ENCODE data around the gene YTHDF1.

The YTHDF1 gene

GRCh38 chr20:63186084-63186483 is 29.8 kb downstream of the YTHDF1 start:
- peaks cover 4% of the 10 kb centered on the region for H3K4me1 ChIP-seq (ENCODE audit: control insufficient read depth, insufficient read depth, low read depth, low read length)
- no peak overlapping the region for H3K9ac ChIP-seq (ENCODE audit: low read length)
- 90% methylated on average over 8 of the region's 8 CpGs for WGBS
- no peak overlapping the region for H4K8ac ChIP-seq (ENCODE audit: low read length)
- H3K36me3 ChIP-seq (ENCODE audit: control insufficient read depth in 1 of 2, insufficient read depth in 2 of 2, low read depth in 1 of 2, low read length in 2 of 2): no peaks in the 10 kb centered on the region
- no peak overlapping the region for H3K18ac ChIP-seq (ENCODE audit: low read depth in 1 of 2, low read length in 2 of 2)
- no peak overlapping the region for H3K4me2 ChIP-seq (ENCODE audit: low read length, poor library complexity, severe bottlenecking)
- H3K79me1 ChIP-seq (replicated peaks; ENCODE audit: low read length, poor library complexity, severe bottlenecking): no peaks in the 10 kb centered on the region
- H3K4me3 ChIP-seq (ENCODE audit: insufficient read depth in 1 of 2, low read depth in 1 of 2, low read length in 2 of 2): no peak overlapping the region
- H2BK120ac ChIP-seq (ENCODE audit: low read depth, low read length): no peak overlapping the region
- H3K14ac ChIP-seq (ENCODE audit: low read length in 2 of 2): peak overlapping the region in 1 of 2 experiments; percentile 55
- H3K4ac ChIP-seq (ENCODE audit: low read depth in 1 of 2, low read length in 2 of 2): no peak overlapping the region
- no peaks in the 10 kb centered on the region for H3K9me3 ChIP-seq (ENCODE audit: control insufficient read depth, low read length)
- no peak overlapping the region for H2BK5ac ChIP-seq (ENCODE audit: low read depth, low read length, poor library complexity, severe bottlenecking)
- no peak overlapping the region for H4K91ac ChIP-seq (ENCODE audit: low read length)
- H2BK15ac ChIP-seq (ENCODE audit: low read depth, poor library complexity, severe bottlenecking): no peak overlapping the region
- DNase-seq: no peak
- no peak overlapping the region for H2BK12ac ChIP-seq (ENCODE audit: low read length in 2 of 2)
- H2AFZ ChIP-seq (ENCODE audit: low read depth, low read length): no peak overlapping the region
- no peak overlapping the region for H3K27ac ChIP-seq (ENCODE audit: low read length, poor library complexity, severe bottlenecking)
- H3K27me3 ChIP-seq (ENCODE audit: control insufficient read depth in 1 of 2, insufficient read depth in 1 of 2, low read length in 2 of 2): peaks cover 21 to 48% of the 10 kb centered on the region in 2 experiments
- H2AK5ac ChIP-seq (ENCODE audit: low read length, severe bottlenecking): no peak overlapping the region
- H3K23ac ChIP-seq (ENCODE audit: low read length in 2 of 2): no peak overlapping the region

GRCh38 chr20:63185215-63185796 is 30.6 kb downstream of the YTHDF1 start:
- Histone ChIP-seq H3K4me2 (ENCODE audit: low read length, poor library complexity, severe bottlenecking) (no peak overlapping the region), H3K14ac (ENCODE audit: low read length in 2 of 2) (no peak overlapping the region), H4K91ac (ENCODE audit: low read length) (no peak overlapping the region), H3K27me3 (ENCODE audit: control insufficient read depth in 1 of 2, insufficient read depth in 1 of 2, low read length in 2 of 2) (peaks cover 29 to 56% of the 10 kb centered on the region in 2 experiments), H3K27ac (ENCODE audit: low read length, poor library complexity, severe bottlenecking) (no peak overlapping the region), H3K79me1 (replicated peaks; ENCODE audit: low read length, poor library complexity, severe bottlenecking) (no peaks in the 10 kb centered on the region), H2BK5ac (ENCODE audit: low read depth, low read length, poor library complexity, severe bottlenecking) (no peak overlapping the region), H2BK15ac (ENCODE audit: low read depth, poor library complexity, severe bottlenecking) (no peak overlapping the region), H3K36me3 (ENCODE audit: control insufficient read depth in 1 of 2, insufficient read depth in 2 of 2, low read depth in 1 of 2, low read length in 2 of 2) (no peaks in the 10 kb centered on the region), H3K9me3 (ENCODE audit: control insufficient read depth, low read length) (no peaks in the 10 kb centered on the region), H3K4ac (ENCODE audit: low read depth in 1 of 2, low read length in 2 of 2) (no peak overlapping the region), H3K4me3 (ENCODE audit: insufficient read depth in 1 of 2, low read depth in 1 of 2, low read length in 2 of 2) (no peak overlapping the region), H2BK12ac (ENCODE audit: low read length in 2 of 2) (no peak overlapping the region), H2BK120ac (ENCODE audit: low read depth, low read length) (no peak overlapping the region), H2AFZ (ENCODE audit: low read depth, low read length) (no peak overlapping the region), H4K8ac (ENCODE audit: low read length) (no peak overlapping the region), H3K9ac (ENCODE audit: low read length) (no peak overlapping the region), H3K4me1 (ENCODE audit: control insufficient read depth, insufficient read depth, low read depth, low read length) (peaks cover 4% of the 10 kb centered on the region), H3K23ac (ENCODE audit: low read length in 2 of 2) (no peak overlapping the region), H2AK5ac (ENCODE audit: low read length, severe bottlenecking) (no peak overlapping the region), H3K18ac (ENCODE audit: low read depth in 1 of 2, low read length in 2 of 2) (no peak overlapping the region)
- DNase-seq: no peak
- WGBS: 93% methylated on average over 21 of the region's 21 CpGs

- no peak overlapping the region for H4K8ac ChIP-seq (ENCODE audit: low read length)
- H3K9ac ChIP-seq (ENCODE audit: low read length): no peak overlapping the region
- H2AFZ ChIP-seq (ENCODE audit: low read depth, low read length): no peak overlapping the region
- H2BK5ac ChIP-seq (ENCODE audit: low read depth, low read length, poor library complexity, severe bottlenecking): no peak overlapping the region
- no peaks in the 10 kb centered on the region for H3K9me3 ChIP-seq (ENCODE audit: control insufficient read depth, low read length)
- no peak overlapping the region for H2AK5ac ChIP-seq (ENCODE audit: low read length, severe bottlenecking)
- H2BK120ac ChIP-seq (ENCODE audit: low read depth, low read length): no peak overlapping the region
- peaks cover 42 to 65% of the 10 kb centered on the region in 2 experiments for H3K27me3 ChIP-seq (ENCODE audit: control insufficient read depth in 1 of 2, insufficient read depth in 1 of 2, low read length in 2 of 2)
- no peak overlapping the region for H2BK12ac ChIP-seq (ENCODE audit: low read length in 2 of 2)
- H3K27ac ChIP-seq (ENCODE audit: low read length, poor library complexity, severe bottlenecking): no peak overlapping the region
- no peak overlapping the region for H4K91ac ChIP-seq (ENCODE audit: low read length)
- no peak overlapping the region for H3K18ac ChIP-seq (ENCODE audit: low read depth in 1 of 2, low read length in 2 of 2)
- peaks cover 13% of the 10 kb centered on the region for H3K4me1 ChIP-seq (ENCODE audit: control insufficient read depth, insufficient read depth, low read depth, low read length)
- peak; percentile 27 for DNase-seq
- no peak overlapping the region for H2BK15ac ChIP-seq (ENCODE audit: low read depth, poor library complexity, severe bottlenecking)
- H3K4ac ChIP-seq (ENCODE audit: low read depth in 1 of 2, low read length in 2 of 2): no peak overlapping the region
- H3K79me1 ChIP-seq (replicated peaks; ENCODE audit: low read length, poor library complexity, severe bottlenecking): no peaks in the 10 kb centered on the region
- H3K4me3 ChIP-seq (ENCODE audit: insufficient read depth in 1 of 2, low read depth in 1 of 2, low read length in 2 of 2): no peak overlapping the region
- H3K4me2 ChIP-seq (ENCODE audit: low read length, poor library complexity, severe bottlenecking): no peak overlapping the region
- 46% methylated on average over 11 of the region's 13 CpGs for WGBS
- H3K23ac ChIP-seq (ENCODE audit: low read length in 2 of 2): no peak overlapping the region
- H3K36me3 ChIP-seq (ENCODE audit: control insufficient read depth in 1 of 2, insufficient read depth in 2 of 2, low read depth in 1 of 2, low read length in 2 of 2): no peaks in the 10 kb centered on the region
- H3K14ac ChIP-seq (ENCODE audit: low read length in 2 of 2): no peak overlapping the region
Observed at GRCh38 chr20:63183422-63184146, 32.3 kb downstream of the YTHDF1 start.

- no peaks in the 10 kb centered on the region for H3K36me3 ChIP-seq (ENCODE audit: control insufficient read depth in 1 of 2, insufficient read depth in 2 of 2, low read depth in 1 of 2, low read length in 2 of 2)
- H3K4me2 ChIP-seq (ENCODE audit: low read length, poor library complexity, severe bottlenecking): no peak overlapping the region
- no peak for DNase-seq
- no peak overlapping the region for H2BK120ac ChIP-seq (ENCODE audit: low read depth, low read length)
- H3K79me1 ChIP-seq (replicated peaks; ENCODE audit: low read length, poor library complexity, severe bottlenecking): no peaks in the 10 kb centered on the region
- no peaks in the 10 kb centered on the region for H3K9me3 ChIP-seq (ENCODE audit: control insufficient read depth, low read length)
- H3K14ac ChIP-seq (ENCODE audit: low read length in 2 of 2): no peak overlapping the region
- H3K4ac ChIP-seq (ENCODE audit: low read depth in 1 of 2, low read length in 2 of 2): no peak overlapping the region
- no peak overlapping the region for H4K8ac ChIP-seq (ENCODE audit: low read length)
- 39% methylated on average over 9 of the region's 9 CpGs for WGBS
- H2AK5ac ChIP-seq (ENCODE audit: low read length, severe bottlenecking): no peak overlapping the region
- no peak overlapping the region for H2BK15ac ChIP-seq (ENCODE audit: low read depth, poor library complexity, severe bottlenecking)
- peaks cover 42 to 64% of the 10 kb centered on the region in 2 experiments for H3K27me3 ChIP-seq (ENCODE audit: control insufficient read depth in 1 of 2, insufficient read depth in 1 of 2, low read length in 2 of 2)
- H4K91ac ChIP-seq (ENCODE audit: low read length): no peak overlapping the region
- no peak overlapping the region for H2BK12ac ChIP-seq (ENCODE audit: low read length in 2 of 2)
- H3K18ac ChIP-seq (ENCODE audit: low read depth in 1 of 2, low read length in 2 of 2): no peak overlapping the region
- H3K4me1 ChIP-seq (ENCODE audit: control insufficient read depth, insufficient read depth, low read depth, low read length): peaks cover 20% of the 10 kb centered on the region
- no peak overlapping the region for H3K23ac ChIP-seq (ENCODE audit: low read length in 2 of 2)
- no peak overlapping the region for H3K4me3 ChIP-seq (ENCODE audit: insufficient read depth in 1 of 2, low read depth in 1 of 2, low read length in 2 of 2)
- H3K27ac ChIP-seq (ENCODE audit: low read length, poor library complexity, severe bottlenecking): no peak overlapping the region
- no peak overlapping the region for H2AFZ ChIP-seq (ENCODE audit: low read depth, low read length)
- H3K9ac ChIP-seq (ENCODE audit: low read length): no peak overlapping the region
- H2BK5ac ChIP-seq (ENCODE audit: low read depth, low read length, poor library complexity, severe bottlenecking): no peak overlapping the region
Observed at GRCh38 chr20:63182946-63183415, 33.0 kb downstream of the YTHDF1 start.

Data from mesenchymal stem cell (in vitro differentiated cells and primary cell).